Urinary bladder (tissue), 4 donors: Measurements from ENCODE around the gene CACNA1I. TPM values are rescaled to one million over a fixed set of nuclear protein-coding genes. Genes with fewer than 3 reads are reported as not detected.
"Not testable (repeated sequence)": the region's sequence is repeated elsewhere in the genome, so short reads cannot be mapped to it uniquely, and the experiment has no call there.

Experiments
- DNase-seq: peaks from one replicate; pipeline ENCODE4 v3.0.0-alpha.2; 2015; ENCODE audit errors: extremely low spot score
- H3K27ac ChIP-seq: one replicate; pipeline ENCODE4 v1.5.1; 2013; ENCODE audit warnings: low read depth, mild to moderate bottlenecking, moderate library complexity
- H3K36me3 ChIP-seq: one replicate; pipeline ENCODE4 v1.6.1; 2013; ENCODE audit warnings: mild to moderate bottlenecking, moderate library complexity; ENCODE audit not compliant: insufficient read depth
- H3K4me1 ChIP-seq: one replicate; pipeline ENCODE4 v1.6.1; 2013; ENCODE audit warnings: mild to moderate bottlenecking, moderate library complexity; ENCODE audit not compliant: insufficient read depth
- H3K4me3 ChIP-seq: one replicate; pipeline ENCODE4 v1.5.1; 2013; ENCODE audit warnings: low read depth, low read length
- WGBS: extraction: QIAGEN DNeasy Blood & Tissue Kit; methylation state at CpG from one replicate; pipeline ENCODE4 v1.1.7; 2013; 5-methylcytosine and 5-hydroxymethylcytosine counted together
- polyA plus RNA-seq: library from polyadenylated mRNA; stranded (reverse); fragments of 200-250 nt; gene quantifications from one replicate; pipeline ENCODE4 v1.2.3, GENCODE V29; 2013
- total RNA-seq: library from RNA; depleted of rRNA; stranded (reverse); fragments of >200 nt; gene quantifications from one replicate; pipeline ENCODE4 v1.2.3, GENCODE V29; 2014
- donor health status: healthy with polysubstance abuse.
- donor health status: healthy.

CACNA1I gene
- total and polyA plus RNA-seq, 2 donors = 0.11 to 0.14 TPM

DNA sequence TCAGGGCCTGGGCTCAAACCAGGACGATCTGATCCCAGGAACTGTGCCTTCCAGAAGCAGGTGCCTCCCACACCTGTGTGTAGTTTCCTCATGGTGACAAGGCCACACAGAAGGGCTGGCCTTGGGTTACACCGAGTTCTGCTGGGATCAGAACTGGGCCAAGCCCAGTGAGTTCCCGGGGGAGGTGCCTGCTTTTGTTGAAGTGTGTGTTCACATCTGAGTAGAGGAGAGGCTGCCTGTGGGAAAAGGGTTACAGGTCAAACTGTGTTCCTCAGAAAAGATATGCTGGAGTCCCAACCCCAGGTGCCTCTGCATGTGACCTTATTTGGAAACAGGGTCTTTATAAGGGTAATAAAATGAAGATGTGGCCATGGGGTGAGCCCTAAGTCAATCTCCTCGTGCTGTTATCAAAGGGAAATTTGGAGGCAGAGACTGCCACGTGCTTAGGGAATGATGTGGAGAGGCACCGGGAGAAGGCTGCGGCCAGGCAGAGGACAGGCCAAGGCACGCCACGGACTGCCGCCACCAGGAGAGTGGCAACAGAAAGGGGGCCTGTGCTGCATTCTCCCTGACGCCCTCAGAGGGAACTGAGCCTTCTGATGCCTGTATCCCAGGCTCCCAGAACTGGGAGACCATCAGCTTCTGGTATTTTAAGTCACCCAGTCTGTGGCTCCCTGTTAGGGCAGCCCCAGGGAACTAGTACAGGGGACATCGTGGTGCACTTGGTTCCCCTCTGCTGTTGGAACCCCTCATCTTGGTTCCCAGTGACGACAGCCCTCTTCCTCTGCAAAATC is 158.8 kb downstream of the CACNA1I start:
- no peaks in the 10 kb centered on the region for H3K4me1 ChIP-seq
- no peak overlapping the region for H3K4me3 ChIP-seq
- WGBS = 80% methylated on average over 13 of the region's 13 CpGs
- no peak overlapping the region for H3K27ac ChIP-seq
- H3K36me3 ChIP-seq = no peaks in the 10 kb centered on the region
- no peak for DNase-seq

DNA sequence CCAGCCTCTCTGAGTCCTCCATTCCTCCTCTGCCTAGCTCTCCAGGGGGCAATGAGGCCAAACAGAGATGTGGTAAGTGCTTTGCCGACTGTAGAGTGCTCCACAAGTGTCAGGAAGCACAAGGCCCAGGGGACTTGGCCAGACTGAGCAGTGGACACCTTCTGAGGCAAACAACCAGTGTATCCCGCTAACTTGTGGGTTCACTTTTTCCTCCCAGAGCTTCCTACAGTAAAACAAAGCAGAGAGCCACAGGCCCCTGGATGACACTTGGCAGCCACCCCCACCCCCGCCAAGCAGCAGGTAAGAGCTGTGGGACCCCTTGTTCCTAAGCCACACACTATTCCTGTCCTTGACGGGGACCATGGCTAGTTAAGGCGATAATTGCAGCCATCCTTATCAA is 160.9 kb downstream of the CACNA1I start:
- H3K4me3 ChIP-seq = no peak overlapping the region
- WGBS = 92% methylated on average over 5 of the region's 5 CpGs
- no peaks in the 10 kb centered on the region for H3K4me1 ChIP-seq
- no peaks in the 10 kb centered on the region for H3K36me3 ChIP-seq
- H3K27ac ChIP-seq = no peak overlapping the region
- no peak for DNase-seq

GRCh38 chr22:39731881-39732555 is 161.5 kb downstream of the CACNA1I start:
- Histone ChIP-seq H3K27ac (no peak overlapping the region), H3K36me3 (no peaks in the 10 kb centered on the region), H3K4me3 (no peak overlapping the region), H3K4me1 (no peaks in the 10 kb centered on the region)
- no peak for DNase-seq
- WGBS = 71% methylated on average over 12 of the region's 12 CpGs

DNA sequence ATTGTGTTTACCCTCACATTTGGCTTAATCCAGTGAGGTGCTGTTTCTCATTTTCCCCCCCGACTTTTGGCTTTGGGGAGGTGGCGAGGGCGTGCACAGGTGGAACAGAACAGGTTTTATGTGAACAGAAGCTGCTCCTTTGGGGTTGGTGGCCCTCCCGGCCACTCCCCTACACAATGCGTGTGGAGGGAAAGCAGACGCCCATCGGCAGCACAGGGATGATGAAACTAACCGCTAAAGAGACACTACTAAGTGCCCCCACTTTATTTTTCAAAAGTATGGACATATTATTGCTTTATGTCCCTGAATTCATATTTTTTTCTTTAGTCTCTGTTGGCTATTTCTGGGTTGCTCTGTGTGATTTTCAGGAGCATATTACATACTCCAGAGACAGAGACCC is 162.1 kb downstream of the CACNA1I start:
- DNase-seq = no peak
- Histone ChIP-seq H3K27ac (no peak overlapping the region), H3K4me1 (no peaks in the 10 kb centered on the region), H3K4me3 (no peak overlapping the region), H3K36me3 (no peaks in the 10 kb centered on the region)
- WGBS = 83% methylated on average over 8 of the region's 8 CpGs

- no peaks in the 10 kb centered on the region for H3K4me1 ChIP-seq
- no peak for DNase-seq
- no peaks in the 10 kb centered on the region for H3K36me3 ChIP-seq
- no peak overlapping the region for H3K27ac ChIP-seq
- no peak overlapping the region for H3K4me3 ChIP-seq
- 67% methylated on average over 2 of the region's 2 CpGs for WGBS
Observed at GRCh38 chr22:39733191-39733590, 162.6 kb downstream of the CACNA1I start.

DNA sequence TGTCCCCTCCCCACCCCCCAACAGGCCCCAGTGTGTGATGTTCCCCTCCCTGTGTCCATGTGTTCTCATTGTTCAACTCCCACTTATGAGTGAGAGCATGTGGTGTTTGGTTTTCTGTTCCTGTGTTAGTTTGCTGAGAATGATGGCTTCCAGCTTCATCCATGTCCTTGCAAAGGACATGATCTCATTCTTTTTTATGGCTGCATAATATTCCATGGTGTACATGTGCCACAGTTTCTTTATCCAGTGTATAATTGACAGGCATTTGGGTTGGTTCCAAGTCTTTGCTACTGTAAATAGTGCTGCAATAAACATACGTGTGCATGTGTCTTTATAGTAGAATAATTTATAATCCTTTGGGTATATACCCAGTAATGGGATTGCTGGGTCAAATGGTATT is 163.5 kb downstream of the CACNA1I start:
- H3K4me1 ChIP-seq, H3K36me3 ChIP-seq, H3K4me3 ChIP-seq, DNase-seq, H3K27ac ChIP-seq: not testable (repeated sequence)
- WGBS = 74% methylated on average over 1 of the region's 1 CpG

GRCh38 chr22:39734866-39735265 is 164.3 kb downstream of the CACNA1I start:
- H3K36me3 ChIP-seq = no peaks in the 10 kb centered on the region
- H3K4me1 ChIP-seq = no peaks in the 10 kb centered on the region
- DNase-seq = no peak
- no peak overlapping the region for H3K4me3 ChIP-seq
- H3K27ac ChIP-seq = no peak overlapping the region
- WGBS = 92% methylated on average over 5 of the region's 5 CpGs

GRCh38 chr22:39735776-39736175 is 165.2 kb downstream of the CACNA1I start:
- no peaks in the 10 kb centered on the region for H3K4me1 ChIP-seq
- H3K4me3 ChIP-seq = no peak overlapping the region
- no peak overlapping the region for H3K27ac ChIP-seq
- WGBS = 87% methylated on average over 10 of the region's 10 CpGs
- no peaks in the 10 kb centered on the region for H3K36me3 ChIP-seq
- DNase-seq = no peak

DNA sequence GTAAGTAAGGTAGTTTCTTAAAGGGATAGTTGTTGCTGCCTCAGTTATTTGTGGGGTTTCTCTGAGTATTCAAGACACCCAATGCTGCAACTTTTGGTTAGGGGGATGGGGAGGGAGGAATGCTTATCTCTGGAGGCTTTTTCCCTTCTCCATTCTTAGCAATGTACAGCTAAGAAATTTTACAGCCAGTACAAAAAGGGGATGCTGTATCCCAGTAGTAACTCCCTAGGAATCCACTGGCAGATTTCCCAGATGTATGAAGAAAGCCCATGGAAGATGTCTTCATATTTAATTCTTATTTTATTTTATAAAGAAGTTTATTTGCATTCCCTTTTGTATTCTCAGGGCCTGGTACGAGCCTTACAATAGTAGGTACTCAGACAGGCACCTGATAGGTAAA is 168.2 kb downstream of the CACNA1I start:
- H3K4me3 ChIP-seq = no peak overlapping the region
- no peak overlapping the region for H3K27ac ChIP-seq
- 42% methylated on average over 1 of the region's 1 CpG for WGBS
- DNase-seq = no peak
- H3K36me3 ChIP-seq = no peaks in the 10 kb centered on the region
- H3K4me1 ChIP-seq = no peaks in the 10 kb centered on the region

Other genes starting within 250 kb of the CACNA1I start
- 13.3 TPM for gene SYNGR1, start 220.8 kb upstream of the CACNA1I start, total RNA-seq
- gene SYNGR1, start 220.8 kb upstream of the CACNA1I start, polyA plus RNA-seq = 54.6 TPM
- gene TAB1, start 171.0 kb upstream of the CACNA1I start, total RNA-seq = 12.6 TPM
- 34.7 TPM for gene TAB1, start 171.0 kb upstream of the CACNA1I start, polyA plus RNA-seq
- 4.2 TPM for gene MGAT3, start 113.7 kb upstream of the CACNA1I start, total RNA-seq
- 4.8 TPM for gene MGAT3, start 113.7 kb upstream of the CACNA1I start, polyA plus RNA-seq
- 12.2 TPM for gene MIEF1, start 68.5 kb upstream of the CACNA1I start, total RNA-seq
- 18.4 TPM for gene MIEF1, start 68.5 kb upstream of the CACNA1I start, polyA plus RNA-seq
- 154 TPM for gene ATF4, start 50.2 kb upstream of the CACNA1I start, total RNA-seq
- gene ATF4, start 50.2 kb upstream of the CACNA1I start, polyA plus RNA-seq = 633 TPM
- 20.0 TPM for gene RPS19BP1, start 38.0 kb upstream of the CACNA1I start, total RNA-seq
- gene RPS19BP1, start 38.0 kb upstream of the CACNA1I start, polyA plus RNA-seq = 147 TPM